IMR-90 (cell line): Measurements from ENCODE around the gene ABAT. TPM values are rescaled to one million over a fixed set of nuclear protein-coding genes. Genes with fewer than 3 reads are reported as not detected.

Experiments
- ATAC-seq: fragments of 200-7000 bp; cut with Tn5 transposase; 2 replicates; pipeline ENCODE4 v1.9.1; 2020; ENCODE audit warnings: low read depth, mild to moderate bottlenecking, moderate library complexity
- BruUV-seq: library from RNA; stranded (reverse); fragments of 400-500 nt; replicated peaks from 2 replicates; lab custom pipeline; 2021; lab: Mats Ljungman, UMichigan
- CTCF ChIA-PET: fragments of 300-600 bp; formaldehyde crosslinking; extraction: SDS; loops from one replicate; lab custom pipeline; 2021; ENCODE audit warnings: antibody characterized with exemption; lab: Yijun Ruan, JAX
- POLR2A ChIA-PET: fragments of 300-600 bp; sonication (Branson Sonifier 250); formaldehyde crosslinking; loops from one replicate; lab custom pipeline; 2022; ENCODE audit warnings: antibody characterized with exemption; ENCODE audit not compliant: unreplicated experiment; lab: Charles Lee
- DNase-seq: peaks from one replicate; pipeline ENCODE4 v3.0.0; 2013
- H2AFZ ChIP-seq: replicated peaks from 2 replicates; pipeline ENCODE3; 2013; ENCODE audit warnings: low read length, mild to moderate bottlenecking; ENCODE audit not compliant: poor library complexity
- H2AK5ac ChIP-seq: 2 replicates; pipeline ENCODE4 v1.6.1; 2013; ENCODE audit warnings: low read depth, low read length, inconsistent platforms
- H2AK9ac ChIP-seq: replicated peaks from 2 replicates; pipeline ENCODE3; 2013; ENCODE audit warnings: mild to moderate bottlenecking, low read depth, low read length, moderate library complexity; ENCODE audit not compliant: poor library complexity
- H2BK120ac ChIP-seq: 2 replicates; pipeline ENCODE4 v1.6.1; 2013; ENCODE audit warnings: low read depth, low read length, inconsistent platforms
- H2BK15ac ChIP-seq: 3 replicates; pipeline ENCODE4 v1.6.1; 2013; ENCODE audit warnings: low read depth, low read length, inconsistent platforms
- H2BK20ac ChIP-seq: 2 replicates; pipeline ENCODE4 v1.6.1; 2013; ENCODE audit warnings: low read depth, mild to moderate bottlenecking, inconsistent platforms, low read length, moderate library complexity
- H2BK5ac ChIP-seq: 2 replicates; pipeline ENCODE4 v1.6.1; 2013; ENCODE audit warnings: mild to moderate bottlenecking, low read depth, low read length, inconsistent platforms; ENCODE audit not compliant: poor library complexity, severe bottlenecking
- H3K14ac ChIP-seq: replicated peaks from 2 replicates; pipeline ENCODE4 v1.6.1; 2013; ENCODE audit warnings: low read depth, low read length, inconsistent platforms
- H3K18ac ChIP-seq: 2 replicates; pipeline ENCODE4 v1.6.1; 2013; ENCODE audit warnings: low read depth, low read length, control low read depth
- H3K23ac ChIP-seq: 2 replicates; pipeline ENCODE4 v1.6.1; 2013; ENCODE audit warnings: low read depth, low read length, inconsistent platforms
- H3K27ac ChIP-seq: 2 replicates; pipeline ENCODE4 v1.5.1; 2013; ENCODE audit warnings: mild to moderate bottlenecking, control low read depth, low read length; ENCODE audit not compliant: insufficient read depth
- H3K27me3 ChIP-seq: 2 replicates; pipeline ENCODE4 v1.6.1; 2013; ENCODE audit warnings: low read length; ENCODE audit not compliant: control insufficient read depth, insufficient read depth
- H3K36me3 ChIP-seq: 2 replicates; pipeline ENCODE4 v1.6.1; 2013; ENCODE audit warnings: low read length, mixed read lengths; ENCODE audit not compliant: control insufficient read depth, insufficient read depth
- H3K4ac ChIP-seq: 2 replicates; pipeline ENCODE4 v1.6.1; 2013; ENCODE audit warnings: low read depth, low read length, inconsistent platforms
- H3K4me1 ChIP-seq: 2 replicates; pipeline ENCODE4 v1.6.1; 2013; ENCODE audit warnings: low read length, mixed read lengths; ENCODE audit not compliant: control insufficient read depth, insufficient read depth
- H3K4me2 ChIP-seq: 2 replicates; pipeline ENCODE4 v1.6.1; 2013; ENCODE audit warnings: low read depth, mild to moderate bottlenecking, control low read depth, low read length, moderate library complexity
- H3K4me3 ChIP-seq: 2 replicates; pipeline ENCODE4 v1.5.1; 2013; ENCODE audit warnings: low read depth, mild to moderate bottlenecking, control low read depth, low read length, moderate library complexity; ENCODE audit not compliant: insufficient read depth
- H3K56ac ChIP-seq: 2 replicates; pipeline ENCODE4 v1.6.1; 2013; ENCODE audit warnings: low read length, inconsistent platforms; ENCODE audit not compliant: insufficient read depth; ENCODE audit errors: extremely low read depth
- H3K79me1 ChIP-seq, 2 experiments: 2 replicates each; pipeline ENCODE4 v1.6.1; 2013; ENCODE audit warnings: low read length in 2 of 2, inconsistent platforms in 1 of 2, low read depth in 1 of 2
- H3K9ac ChIP-seq: 2 replicates; pipeline ENCODE4 v1.6.1; 2013; ENCODE audit warnings: low read depth, low read length, control low read depth
- H3K9me1 ChIP-seq: 2 replicates; pipeline ENCODE4 v1.6.1; 2013; ENCODE audit warnings: low read length, inconsistent platforms; ENCODE audit not compliant: insufficient read depth
- H3K9me3 ChIP-seq: 2 replicates; pipeline ENCODE4 v1.6.1; 2013; ENCODE audit warnings: low read length; ENCODE audit not compliant: control insufficient read depth, insufficient read depth
- H4K20me1 ChIP-seq: 2 replicates; pipeline ENCODE4 v1.6.1; 2013; ENCODE audit warnings: low read length, inconsistent platforms; ENCODE audit not compliant: insufficient read depth
- H4K5ac ChIP-seq: 2 replicates; pipeline ENCODE4 v1.6.1; 2013; ENCODE audit warnings: mild to moderate bottlenecking, low read depth, low read length, control low read depth
- H4K8ac ChIP-seq, 2 experiments: 2 replicates each; pipeline ENCODE4 v1.6.1; 2013; ENCODE audit warnings: low read depth in 2 of 2, low read length in 2 of 2, control low read depth in 1 of 2, inconsistent platforms in 1 of 2
- H4K91ac ChIP-seq: 2 replicates; pipeline ENCODE4 v1.6.1; 2013; ENCODE audit warnings: low read depth, low read length, inconsistent platforms; ENCODE audit not compliant: insufficient read depth
- CHD1 ChIP-seq: IDR thresholded peaks from 2 replicates; pipeline ENCODE4 v1.6.1; 2012; ENCODE audit warnings: low read depth, low read length, improper control_type of control experiment
- FOS ChIP-seq: fragments of 150-350 bp; IDR thresholded peaks from 2 replicates; pipeline ENCODE4 v1.6.1; 2016; ENCODE audit warnings: low read depth, low read length
- MAFK ChIP-seq: IDR thresholded peaks from 2 replicates; pipeline ENCODE4 v1.6.1; 2012; ENCODE audit warnings: low read depth, low read length, improper control_type of control experiment
- MXI1 ChIP-seq: IDR thresholded peaks from 2 replicates; pipeline ENCODE4 v1.6.1; 2012; ENCODE audit warnings: low read depth, mild to moderate bottlenecking, low read length, moderate library complexity, borderline replicate concordance
- RCOR1 ChIP-seq: IDR thresholded peaks from 2 replicates; pipeline ENCODE4 v1.6.1; 2012; ENCODE audit warnings: mild to moderate bottlenecking, low read length, improper control_type of control experiment; ENCODE audit not compliant: insufficient replicate concordance
- WGBS, 2 experiments: methylation state at CpG; one replicate each; pipeline versions ENCODE4 v1.1.5 to v1.1.7; 2013; ENCODE audit warnings: missing lambda C conversion rate in 2 of 2; ENCODE audit not compliant: insufficient read length in 1 of 2; ENCODE audit errors: extremely low coverage in 2 of 2; 5-methylcytosine and 5-hydroxymethylcytosine counted together
- dilution Hi-C: fragments of 300-500 bp; cut with HindIII; formaldehyde crosslinking; loops from one replicate; pipeline ENCODE4 v1.14.3; 2018; ENCODE audit warnings: low sequenced_read_pairs; ENCODE audit not compliant: unreplicated experiment
- in situ Hi-C: fragments of 300-500 bp; cut with MboI; formaldehyde crosslinking; loops from 3 replicates; pipeline ENCODE4 v1.14.3; 2019; ENCODE audit warnings: low sequenced_read_pairs, inconsistent platforms, mixed read lengths
- intact Hi-C: fragments of 100-400 bp; cut with micrococcal nuclease; formaldehyde crosslinking; loops from 2 replicates; pipeline ENCODE4 v1.10.0; 2022
- polyA plus RNA-seq, 3 experiments: library from polyadenylated mRNA; depleted of rRNA; stranded (reverse); fragments of >200 nt; gene quantifications; 2 replicates each; pipeline ENCODE4 v1.2.3, GENCODE V29; 2012; ENCODE audit warnings: low replicate concordance in 1 of 3
- total RNA-seq: library from RNA; depleted of rRNA; stranded (reverse); fragments of >200 nt; gene quantifications from 2 replicates; pipeline ENCODE4 v1.2.3, GENCODE V29; 2012
- TF ChIP-seq, protein P1 (sequence below): conservative IDR thresholded peaks from 2 replicates; pipeline ENCODE4 v1.5.1; 2012; ENCODE audit warnings: mild to moderate bottlenecking, low read depth, low read length, improper control_type of control experiment

ABAT gene
- total and polyA plus RNA-seq, 2 of the 4 experiments (the other 2 are of a cell fraction) = 4.5 to 6.9 TPM

GRCh38 chr16:8648877-8649276 is 25.5 kb upstream of the ABAT start:
- intact Hi-C loops = no loop called here
- Histone ChIP-seq H2BK20ac (no peak overlapping the region), H3K4ac (no peak overlapping the region), H2BK5ac (no peak overlapping the region), H3K18ac (no peak overlapping the region), H2BK120ac (no peak overlapping the region), H3K79me1 (no peaks in the 10 kb centered on the region), H2AK5ac (no peak overlapping the region), H3K4me3 (no peak overlapping the region), H2AK9ac (peak overlapping the region; percentile 19), H4K5ac (no peak overlapping the region), H3K27me3 (no peaks in the 10 kb centered on the region), H3K4me1 (no peaks in the 10 kb centered on the region), H4K20me1 (no peaks in the 10 kb centered on the region), H3K4me2 (no peak overlapping the region), H3K9me3 (no peaks in the 10 kb centered on the region), H4K91ac (no peak overlapping the region), H3K9me1 (no peaks in the 10 kb centered on the region), H3K56ac (no peak overlapping the region), H3K36me3 (peaks cover 39% of the 10 kb centered on the region), H4K8ac (no peak overlapping the region), H3K9ac (no peak overlapping the region), H3K14ac (no peak overlapping the region), H3K27ac (no peak overlapping the region), H2BK15ac (no peak overlapping the region), H2AFZ (no peak overlapping the region), H3K23ac (no peak overlapping the region)
- ChIA-PET CTCF (no interaction called here), POLR2A (no interaction called here)
- TF ChIP-seq MXI1 = no peak
- TF ChIP-seq MAFK = no peak
- TF ChIP-seq CHD1 = no peak
- no peak for TF ChIP-seq FOS
- TF ChIP-seq RCOR1 = no peak
- TF ChIP-seq, protein P1, sequence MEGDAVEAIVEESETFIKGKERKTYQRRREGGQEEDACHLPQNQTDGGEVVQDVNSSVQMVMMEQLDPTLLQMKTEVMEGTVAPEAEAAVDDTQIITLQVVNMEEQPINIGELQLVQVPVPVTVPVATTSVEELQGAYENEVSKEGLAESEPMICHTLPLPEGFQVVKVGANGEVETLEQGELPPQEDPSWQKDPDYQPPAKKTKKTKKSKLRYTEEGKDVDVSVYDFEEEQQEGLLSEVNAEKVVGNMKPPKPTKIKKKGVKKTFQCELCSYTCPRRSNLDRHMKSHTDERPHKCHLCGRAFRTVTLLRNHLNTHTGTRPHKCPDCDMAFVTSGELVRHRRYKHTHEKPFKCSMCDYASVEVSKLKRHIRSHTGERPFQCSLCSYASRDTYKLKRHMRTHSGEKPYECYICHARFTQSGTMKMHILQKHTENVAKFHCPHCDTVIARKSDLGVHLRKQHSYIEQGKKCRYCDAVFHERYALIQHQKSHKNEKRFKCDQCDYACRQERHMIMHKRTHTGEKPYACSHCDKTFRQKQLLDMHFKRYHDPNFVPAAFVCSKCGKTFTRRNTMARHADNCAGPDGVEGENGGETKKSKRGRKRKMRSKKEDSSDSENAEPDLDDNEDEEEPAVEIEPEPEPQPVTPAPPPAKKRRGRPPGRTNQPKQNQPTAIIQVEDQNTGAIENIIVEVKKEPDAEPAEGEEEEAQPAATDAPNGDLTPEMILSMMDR = no peak
- dilution Hi-C loops = no loop called here
- no TSS peak for BruUV-seq
- DNase-seq (no peak), ATAC-seq (no peak)
- in situ Hi-C loops = loop anchor here (5.0 kb wide), 1 partner anchor 82 kb away; no protein-coding TSS in a partner anchor
- WGBS, 2 experiments = 93% methylated on average over 2 of the region's 4 CpGs; no CpG with 5 or more reads in 1 of the 2 experiments
